GM12801 (cell line): ENCODE measurements around the gene SCAMP1.

Experiments used
- TF ChIP-seq, protein P1 (sequence below): IDR thresholded peaks from one replicate; pipeline ENCODE4 v1.5.1; 2011; ENCODE audit warnings: control low read depth; ENCODE audit not compliant: insufficient read length; ENCODE audit errors: extremely low read depth

Gene SCAMP1

DNA sequence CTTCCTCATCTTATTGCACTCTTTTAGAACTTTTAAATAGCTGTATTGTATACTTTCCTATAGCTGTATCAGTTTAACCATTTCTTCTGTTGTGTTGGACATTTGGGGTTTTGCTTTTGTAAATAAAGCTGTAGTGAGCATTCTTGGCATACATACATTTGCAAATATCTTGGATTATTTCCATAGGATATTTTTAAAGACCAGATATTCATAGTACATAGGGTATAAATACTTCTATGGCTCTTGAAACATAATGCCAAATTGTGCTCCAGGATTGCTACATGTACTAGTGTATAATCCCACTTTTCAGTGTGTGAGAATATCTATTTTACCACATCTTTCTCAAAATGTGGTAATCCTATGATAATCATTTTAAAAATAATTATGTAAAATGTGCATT lies 51.2 kb downstream of the SCAMP1 start:
- TF ChIP-seq, protein P1, sequence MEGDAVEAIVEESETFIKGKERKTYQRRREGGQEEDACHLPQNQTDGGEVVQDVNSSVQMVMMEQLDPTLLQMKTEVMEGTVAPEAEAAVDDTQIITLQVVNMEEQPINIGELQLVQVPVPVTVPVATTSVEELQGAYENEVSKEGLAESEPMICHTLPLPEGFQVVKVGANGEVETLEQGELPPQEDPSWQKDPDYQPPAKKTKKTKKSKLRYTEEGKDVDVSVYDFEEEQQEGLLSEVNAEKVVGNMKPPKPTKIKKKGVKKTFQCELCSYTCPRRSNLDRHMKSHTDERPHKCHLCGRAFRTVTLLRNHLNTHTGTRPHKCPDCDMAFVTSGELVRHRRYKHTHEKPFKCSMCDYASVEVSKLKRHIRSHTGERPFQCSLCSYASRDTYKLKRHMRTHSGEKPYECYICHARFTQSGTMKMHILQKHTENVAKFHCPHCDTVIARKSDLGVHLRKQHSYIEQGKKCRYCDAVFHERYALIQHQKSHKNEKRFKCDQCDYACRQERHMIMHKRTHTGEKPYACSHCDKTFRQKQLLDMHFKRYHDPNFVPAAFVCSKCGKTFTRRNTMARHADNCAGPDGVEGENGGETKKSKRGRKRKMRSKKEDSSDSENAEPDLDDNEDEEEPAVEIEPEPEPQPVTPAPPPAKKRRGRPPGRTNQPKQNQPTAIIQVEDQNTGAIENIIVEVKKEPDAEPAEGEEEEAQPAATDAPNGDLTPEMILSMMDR = no peak

DNA sequence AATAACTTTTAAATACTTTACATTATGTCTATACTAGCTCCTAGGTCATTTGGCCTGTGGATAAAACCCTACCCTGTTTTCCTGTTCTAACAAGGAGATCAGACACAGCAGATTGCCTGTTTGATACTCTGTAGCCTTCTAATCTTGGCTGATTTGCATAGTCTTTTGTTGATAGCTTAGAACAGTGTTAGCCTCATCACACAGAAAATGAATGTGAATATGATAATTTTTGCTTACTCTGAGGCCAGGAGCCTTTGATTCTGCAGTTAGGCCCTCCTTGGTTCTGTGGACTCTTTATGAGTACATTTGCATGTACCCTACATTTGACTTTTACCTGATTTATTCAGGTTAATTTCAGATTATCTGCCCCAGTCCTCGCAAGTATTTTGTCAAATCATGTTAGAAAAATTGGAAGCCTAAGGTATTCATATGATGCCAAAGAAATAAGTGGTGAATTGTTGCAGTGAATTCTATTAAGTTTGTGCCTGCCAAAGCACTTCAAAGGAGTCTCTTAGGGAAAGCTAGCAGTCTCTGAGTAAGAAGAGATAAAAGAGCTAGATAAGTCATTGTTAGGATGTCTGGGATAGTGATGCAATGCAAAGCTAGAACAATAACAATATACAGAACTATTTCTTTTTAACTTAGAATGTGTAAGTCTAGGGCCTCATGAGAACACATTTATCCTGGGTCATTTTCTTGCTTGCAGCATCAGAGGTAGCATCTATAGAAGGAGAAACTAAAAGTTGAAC lies 56.4 kb downstream of the SCAMP1 start:
- TF ChIP-seq, protein P1 = no peak

DNA sequence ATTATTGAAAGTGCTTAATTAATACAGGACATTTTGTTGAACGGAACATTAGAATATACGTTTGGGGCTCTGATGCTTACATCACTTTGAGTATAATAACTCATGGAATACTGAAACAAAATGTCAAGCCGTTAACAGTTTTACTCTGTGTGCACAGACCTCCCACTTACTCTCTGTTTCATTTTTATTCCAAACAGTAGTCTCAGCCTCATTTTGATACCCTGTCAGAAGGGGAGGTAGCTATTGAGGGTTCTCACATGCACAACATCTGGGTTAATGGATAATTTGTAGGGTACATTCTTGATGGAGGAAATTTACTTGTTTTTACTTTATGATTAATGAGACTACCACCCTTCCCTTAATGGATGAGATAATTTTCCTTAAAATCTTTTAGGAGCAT lies 59.0 kb downstream of the SCAMP1 start:
- TF ChIP-seq, protein P1 = no peak

DNA sequence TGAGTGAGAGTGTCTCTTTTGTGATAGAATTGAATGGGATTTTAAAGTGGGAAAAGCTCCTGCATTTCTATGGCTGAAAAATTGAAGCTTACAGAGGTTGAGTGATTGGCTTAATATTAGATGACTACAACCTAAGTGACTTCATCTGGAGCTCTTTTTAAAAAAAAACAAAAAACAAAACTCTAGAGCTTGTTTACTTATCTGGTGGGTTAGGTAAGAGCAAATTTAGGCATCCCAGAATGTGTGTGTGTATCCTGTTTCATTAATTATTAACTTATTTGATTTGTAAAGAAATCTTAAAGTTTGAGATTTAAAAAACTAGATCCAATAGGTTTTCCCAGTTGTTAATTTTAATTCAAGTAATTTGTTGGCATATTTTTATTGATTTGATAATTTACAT lies 60.1 kb downstream of the SCAMP1 start:
- TF ChIP-seq, protein P1 = no peak

DNA sequence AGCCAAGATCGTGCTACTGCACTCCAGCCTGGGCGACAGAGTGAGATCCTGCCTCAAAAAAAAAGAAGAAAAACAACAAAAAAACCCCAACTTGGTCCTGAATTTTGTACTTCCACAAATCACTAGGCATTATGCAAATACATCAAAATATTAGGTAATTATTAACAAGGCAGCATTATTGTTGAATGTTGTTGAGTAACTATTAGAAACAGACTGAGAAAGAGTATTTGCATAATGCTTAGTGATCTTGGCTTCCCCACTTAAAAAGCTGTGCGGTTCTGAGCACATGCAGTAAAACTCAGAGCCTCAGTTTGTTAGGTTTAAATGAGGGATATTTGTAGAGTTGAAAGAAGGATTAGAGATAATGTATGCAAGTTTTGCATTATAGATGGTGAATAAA lies 64.2 kb downstream of the SCAMP1 start:
- TF ChIP-seq, protein P1 = no peak

DNA sequence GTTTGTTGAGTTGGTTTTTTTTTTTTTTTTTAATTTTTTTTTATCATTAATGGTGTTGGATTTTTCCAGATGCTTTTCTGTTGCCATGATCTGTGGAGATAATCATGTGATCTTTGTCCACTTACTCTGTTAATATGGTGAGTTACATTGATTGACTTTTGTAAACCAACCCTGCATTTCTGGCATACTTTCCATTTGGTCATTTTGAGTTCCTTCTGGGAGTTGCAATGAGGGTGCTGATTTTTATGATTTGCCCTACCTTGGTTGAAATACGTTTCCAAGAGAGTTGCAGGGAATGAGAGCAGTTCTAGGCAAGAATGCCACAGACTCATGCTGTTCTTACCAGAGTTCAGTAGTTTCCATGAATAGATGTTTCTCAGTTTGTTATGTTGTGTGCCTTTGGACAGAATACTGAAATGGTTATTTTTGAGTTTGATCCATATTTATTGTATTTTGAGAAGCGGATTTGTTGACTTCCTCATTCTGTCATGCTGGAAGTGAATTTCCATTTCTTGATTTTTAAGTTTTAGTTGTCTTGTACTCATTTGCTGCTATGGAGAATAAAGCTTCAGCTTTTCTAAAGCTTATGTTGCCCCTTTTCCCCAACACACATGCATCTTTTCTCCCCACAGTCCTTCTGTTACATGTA lies 69.0 kb downstream of the SCAMP1 start:
- TF ChIP-seq, protein P1 = no peak

DNA sequence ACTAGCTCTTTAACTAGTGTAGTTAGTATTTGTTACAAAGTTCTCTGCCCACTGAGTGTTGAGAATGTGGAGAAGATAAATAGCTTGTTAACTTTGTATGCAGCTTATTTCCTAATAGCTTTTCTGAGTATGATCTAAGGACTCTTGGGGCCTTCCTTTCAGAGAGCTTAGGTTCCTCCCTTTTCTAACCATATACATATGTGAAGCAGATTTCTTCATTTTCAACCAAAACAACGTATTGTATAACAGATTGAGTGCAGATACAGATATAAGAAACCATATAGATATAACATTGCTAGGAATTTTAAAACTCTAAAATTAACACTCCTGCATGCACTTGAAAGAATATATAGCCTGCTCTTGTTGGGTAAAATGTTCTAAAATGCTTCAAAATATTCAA lies 70.4 kb downstream of the SCAMP1 start:
- TF ChIP-seq, protein P1 = no peak
